Natural killer cell treated with Interleukin-12 subunit alpha and Interleukin-12 subunit beta and Interleukin-15 and Interleukin-18, amount 100 ng/mL, for 72 hours (primary cell): Measurements from ENCODE around the gene TIA1. TPM values are rescaled to one million over a fixed set of nuclear protein-coding genes. Genes with fewer than 3 reads are reported as not detected.
"Not testable (repeated sequence)": the region's sequence is repeated elsewhere in the genome, so short reads cannot be mapped to it uniquely, and the experiment has no call there.

Source experiments
- ATAC-seq, 2 donors: fragments of 150-1000 bp; cut with Tn5 transposase in 1 of 2; sonication (Bioruptor Pico), chemical (Tn5 transposase) in 1 of 2; 2 replicates each; pipeline ENCODE4 v1.10.0; 2021
- DNase-seq: peaks from one replicate; pipeline ENCODE4 v3.0.0; 2022; ENCODE audit warnings: low spot score
- H3K27ac Mint-ChIP-seq, 2 donors: 1 replicate in 1 of 2; 2 replicates in 1 of 2; pipeline ENCODE4 v1.8.0; 2022; ENCODE audit warnings: mixed read lengths in 2 of 2, mild to moderate bottlenecking in 1 of 2, moderate library complexity in 1 of 2
- H3K27me3 Mint-ChIP-seq, 2 donors: 1 replicate in 1 of 2; 2 replicates in 1 of 2; pipeline ENCODE4 v1.8.0; 2022; ENCODE audit warnings: mixed read lengths in 2 of 2
- H3K36me3 Mint-ChIP-seq: one replicate; pipeline ENCODE4 v1.8.0; 2022; ENCODE audit warnings: mixed read lengths
- H3K4me1 Mint-ChIP-seq, 2 donors: 1 replicate in 1 of 2; 2 replicates in 1 of 2; pipeline ENCODE4 v1.8.0; 2022; ENCODE audit warnings: low read depth in 2 of 2, mixed read lengths in 2 of 2, mild to moderate bottlenecking in 1 of 2
- H3K4me3 Mint-ChIP-seq: one replicate; pipeline ENCODE4 v1.8.0; 2022; ENCODE audit warnings: mixed read lengths
- H3K9me3 Mint-ChIP-seq: 2 replicates; pipeline ENCODE4 v1.8.0; 2022; ENCODE audit warnings: mixed read lengths
- total RNA-seq, 2 donors: library from RNA; stranded (reverse); gene quantifications; one replicate each; pipeline ENCODE4 v1.2.3, GENCODE V29; 2022

Gene TIA1
- total RNA-seq, 2 donors from 2014 or later: 103 to 125 TPM

- no peak for ATAC-seq
- Mint-ChIP-seq H3K36me3 (peaks cover 11% of the 10 kb centered on the region), H3K4me1 (peaks cover 19 to 30% of the 10 kb centered on the region in 2 donors)
Measured at GRCh38 chr2:70247364-70248180, 856 bp downstream of the TIA1 start.

GRCh38 chr2:70243806-70244584 lies 4.4 kb downstream of the TIA1 start:
- H3K4me1 Mint-ChIP-seq: peaks cover 27 to 34% of the 10 kb centered on the region in 2 donors
- ATAC-seq (no peak), DNase-seq (no peak)
- H3K27me3 Mint-ChIP-seq: no peaks in the 10 kb centered on the region
- H3K36me3 Mint-ChIP-seq: peaks cover 11% of the 10 kb centered on the region
- H3K9me3 Mint-ChIP-seq: no peaks in the 10 kb centered on the region
- H3K4me3 Mint-ChIP-seq: no peak overlapping the region
- H3K27ac Mint-ChIP-seq: peak overlapping the region; percentile 0 to 4

More at GRCh38 chr2:70247364-70248180, 856 bp downstream of the TIA1 start:
- Mint-ChIP-seq H3K4me3 (peak overlapping the region; percentile 98), H3K27ac (peak overlapping the region; percentile 94), H3K27me3 (no peaks in the 10 kb centered on the region), H3K9me3 (no peaks in the 10 kb centered on the region)
- no peak for DNase-seq

- H3K4me3 Mint-ChIP-seq: no peak overlapping the region
- ATAC-seq: no peak
- peaks cover 23 to 28% of the 10 kb centered on the region in 2 donors for H3K4me1 Mint-ChIP-seq
- no peaks in the 10 kb centered on the region for H3K27me3 Mint-ChIP-seq
- H3K27ac Mint-ChIP-seq: no peak overlapping the region
- no peak for DNase-seq
- H3K9me3 Mint-ChIP-seq: no peaks in the 10 kb centered on the region
- peaks cover 6% of the 10 kb centered on the region for H3K36me3 Mint-ChIP-seq
Measured at GRCh38 chr2:70242552-70242951, 5.9 kb downstream of the TIA1 start.

GRCh38 chr2:70241340-70241739 lies 7.1 kb downstream of the TIA1 start:
- no peaks in the 10 kb centered on the region for H3K9me3 Mint-ChIP-seq
- no peak overlapping the region for H3K4me3 Mint-ChIP-seq
- H3K27me3 Mint-ChIP-seq: no peaks in the 10 kb centered on the region
- DNase-seq (no peak), ATAC-seq (no peak)
- peaks cover 4% of the 10 kb centered on the region for H3K36me3 Mint-ChIP-seq
- H3K27ac Mint-ChIP-seq: no peak overlapping the region
- H3K4me1 Mint-ChIP-seq: peaks cover 18 to 21% of the 10 kb centered on the region in 2 donors

GRCh38 chr2:70240599-70240998 lies 7.8 kb downstream of the TIA1 start:
- ATAC-seq (no peak), DNase-seq (no peak)
- Mint-ChIP-seq H3K36me3 (no peaks in the 10 kb centered on the region), H3K9me3 (no peaks in the 10 kb centered on the region), H3K27ac (no peak overlapping the region), H3K4me3 (no peak overlapping the region), H3K27me3 (no peaks in the 10 kb centered on the region), H3K4me1 (peaks cover 13 to 16% of the 10 kb centered on the region in 2 donors)

- Mint-ChIP-seq H3K27ac (no peak overlapping the region), H3K27me3 (no peaks in the 10 kb centered on the region), H3K36me3 (peaks cover 3% of the 10 kb centered on the region), H3K4me3 (no peak overlapping the region), H3K4me1 (no peaks in the 10 kb centered on the region), H3K9me3 (no peaks in the 10 kb centered on the region)
- ATAC-seq (no peak), DNase-seq (no peak)
Measured at GRCh38 chr2:70233926-70234325, 14.5 kb downstream of the TIA1 start.

- no peak for DNase-seq
- Mint-ChIP-seq H3K27me3 (no peaks in the 10 kb centered on the region), H3K36me3 (peaks cover 13% of the 10 kb centered on the region), H3K27ac (peak overlapping the region in 1 of 2 donors; percentile 26), H3K4me1 (peaks cover 4 to 7% of the 10 kb centered on the region in 2 donors), H3K4me3 (no peak overlapping the region), H3K9me3 (no peaks in the 10 kb centered on the region)
- no peak for ATAC-seq
Measured at GRCh38 chr2:70226781-70227180, 21.6 kb downstream of the TIA1 start.

GRCh38 chr2:70223305-70223704 lies 25.1 kb downstream of the TIA1 start:
- not testable (repeated sequence) for ATAC-seq, DNase-seq, H3K9me3 Mint-ChIP-seq, H3K27ac Mint-ChIP-seq, H3K4me3 Mint-ChIP-seq, H3K27me3 Mint-ChIP-seq
- H3K36me3 Mint-ChIP-seq: peaks cover 28% of the 10 kb centered on the region
- H3K4me1 Mint-ChIP-seq: peaks cover 4 to 23% of the 10 kb centered on the region in 2 donors

GRCh38 chr2:70214953-70215549 lies 33.4 kb downstream of the TIA1 start:
- H3K27me3 Mint-ChIP-seq: no peaks in the 10 kb centered on the region
- no peak overlapping the region for H3K4me3 Mint-ChIP-seq
- H3K9me3 Mint-ChIP-seq: no peaks in the 10 kb centered on the region
- H3K4me1 Mint-ChIP-seq: peaks cover 0 to 11% of the 10 kb centered on the region in 2 donors
- DNase-seq (no peak), ATAC-seq (no peak)
- no peak overlapping the region for H3K27ac Mint-ChIP-seq
- peaks cover 24% of the 10 kb centered on the region for H3K36me3 Mint-ChIP-seq

- ATAC-seq (no peak), DNase-seq (no peak)
- H3K4me1 Mint-ChIP-seq: peaks cover 0 to 10% of the 10 kb centered on the region in 2 donors
- no peaks in the 10 kb centered on the region for H3K9me3 Mint-ChIP-seq
- H3K27me3 Mint-ChIP-seq: no peaks in the 10 kb centered on the region
- no peak overlapping the region for H3K27ac Mint-ChIP-seq
- no peak overlapping the region for H3K4me3 Mint-ChIP-seq
- H3K36me3 Mint-ChIP-seq: peaks cover 23% of the 10 kb centered on the region
Measured at GRCh38 chr2:70214365-70214764, 34.1 kb downstream of the TIA1 start.

GRCh38 chr2:70212298-70212932 lies 36.0 kb downstream of the TIA1 start:
- no peak overlapping the region for H3K4me3 Mint-ChIP-seq
- H3K4me1 Mint-ChIP-seq: peaks cover 0 to 2% of the 10 kb centered on the region in 2 donors
- H3K27ac Mint-ChIP-seq: no peak overlapping the region
- peaks cover 9% of the 10 kb centered on the region for H3K36me3 Mint-ChIP-seq
- no peaks in the 10 kb centered on the region for H3K9me3 Mint-ChIP-seq
- DNase-seq: no peak
- H3K27me3 Mint-ChIP-seq: no peaks in the 10 kb centered on the region
- no peak for ATAC-seq

- H3K36me3 Mint-ChIP-seq: peaks cover 5% of the 10 kb centered on the region
- H3K4me3 Mint-ChIP-seq: no peak overlapping the region
- H3K4me1 Mint-ChIP-seq: peaks cover 0 to 2% of the 10 kb centered on the region in 2 donors
- H3K27ac Mint-ChIP-seq: no peak overlapping the region
- H3K27me3 Mint-ChIP-seq: no peaks in the 10 kb centered on the region
- no peaks in the 10 kb centered on the region for H3K9me3 Mint-ChIP-seq
- no peak for ATAC-seq
- no peak for DNase-seq
Measured at GRCh38 chr2:70211595-70211994, 36.8 kb downstream of the TIA1 start.

- Mint-ChIP-seq H3K27ac (no peak overlapping the region), H3K27me3 (no peaks in the 10 kb centered on the region), H3K36me3 (no peaks in the 10 kb centered on the region), H3K9me3 (no peaks in the 10 kb centered on the region), H3K4me1 (no peaks in the 10 kb centered on the region), H3K4me3 (no peak overlapping the region)
- no peak for DNase-seq
- ATAC-seq: no peak
Measured at GRCh38 chr2:70204452-70204851, 44.0 kb downstream of the TIA1 start.
